ENCODE data around the gene ADAMTS20.
"Not testable (repeated sequence)": the region's sequence is repeated elsewhere in the genome, so short reads cannot be mapped to it uniquely, and the experiment has no call there.

The ADAMTS20 gene

GRCh38 chr12:43544703-43545102 lies 7.3 kb downstream of the ADAMTS20 start:
- no peak overlapping the region for H3K27ac ChIP-seq (ENCODE audit: low read depth, low read length)
- H3K9me2 ChIP-seq (replicated peaks; ENCODE audit: control insufficient read depth, low read length), result no peaks in the 10 kb centered on the region
- no peaks in the 10 kb centered on the region for H3K36me3 ChIP-seq (ENCODE audit: control insufficient read depth, low read length)
- H3K4me2 ChIP-seq (ENCODE audit: low read length), result no peak overlapping the region
- no peaks in the 10 kb centered on the region for H3K4me1 ChIP-seq (ENCODE audit: control insufficient read depth, low read length)
- H3F3A ChIP-seq (ENCODE audit: control insufficient read depth, insufficient read depth), result no peaks in the 10 kb centered on the region
- H3K9me3 ChIP-seq (ENCODE audit: control insufficient read depth, insufficient read depth, low read length), result no peaks in the 10 kb centered on the region
- no peaks in the 10 kb centered on the region for H3K27me3 ChIP-seq (ENCODE audit: control insufficient read depth, low read length)
- no peaks in the 10 kb centered on the region for H4K20me1 ChIP-seq (ENCODE audit: control insufficient read depth, insufficient read depth, low read depth, low read length)
- H3K4me3 ChIP-seq (ENCODE audit: low read length), result no peak overlapping the region
- no peaks in the 10 kb centered on the region for H3K79me2 ChIP-seq (ENCODE audit: control insufficient read depth, low read length)
- TF ChIP-seq, protein P1, sequence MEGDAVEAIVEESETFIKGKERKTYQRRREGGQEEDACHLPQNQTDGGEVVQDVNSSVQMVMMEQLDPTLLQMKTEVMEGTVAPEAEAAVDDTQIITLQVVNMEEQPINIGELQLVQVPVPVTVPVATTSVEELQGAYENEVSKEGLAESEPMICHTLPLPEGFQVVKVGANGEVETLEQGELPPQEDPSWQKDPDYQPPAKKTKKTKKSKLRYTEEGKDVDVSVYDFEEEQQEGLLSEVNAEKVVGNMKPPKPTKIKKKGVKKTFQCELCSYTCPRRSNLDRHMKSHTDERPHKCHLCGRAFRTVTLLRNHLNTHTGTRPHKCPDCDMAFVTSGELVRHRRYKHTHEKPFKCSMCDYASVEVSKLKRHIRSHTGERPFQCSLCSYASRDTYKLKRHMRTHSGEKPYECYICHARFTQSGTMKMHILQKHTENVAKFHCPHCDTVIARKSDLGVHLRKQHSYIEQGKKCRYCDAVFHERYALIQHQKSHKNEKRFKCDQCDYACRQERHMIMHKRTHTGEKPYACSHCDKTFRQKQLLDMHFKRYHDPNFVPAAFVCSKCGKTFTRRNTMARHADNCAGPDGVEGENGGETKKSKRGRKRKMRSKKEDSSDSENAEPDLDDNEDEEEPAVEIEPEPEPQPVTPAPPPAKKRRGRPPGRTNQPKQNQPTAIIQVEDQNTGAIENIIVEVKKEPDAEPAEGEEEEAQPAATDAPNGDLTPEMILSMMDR (IDR thresholded peaks at IDR 0.05; ENCODE audit: low read depth, low read length, poor library complexity, severe bottlenecking), result no peak
- TF ChIP-seq EZH2phosphoT487 (IDR thresholded peaks at IDR 0.05; ENCODE audit: borderline replicate concordance, low read length), result no peak

- TF ChIP-seq EZH2phosphoT487 (IDR thresholded peaks at IDR 0.05; ENCODE audit: borderline replicate concordance, low read length), result no peak
- TF ChIP-seq, protein P1 (IDR thresholded peaks at IDR 0.05; ENCODE audit: low read depth, low read length, poor library complexity, severe bottlenecking), result no peak
- Histone ChIP-seq H3K4me1 (ENCODE audit: control insufficient read depth, low read length) (no peaks in the 10 kb centered on the region), H3F3A (ENCODE audit: control insufficient read depth, insufficient read depth) (no peaks in the 10 kb centered on the region), H3K4me3 (ENCODE audit: low read length) (no peak overlapping the region), H3K27me3 (ENCODE audit: control insufficient read depth, low read length) (no peaks in the 10 kb centered on the region), H3K79me2 (ENCODE audit: control insufficient read depth, low read length) (no peaks in the 10 kb centered on the region), H3K27ac (ENCODE audit: low read depth, low read length) (no peak overlapping the region), H3K9me2 (replicated peaks; ENCODE audit: control insufficient read depth, low read length) (no peaks in the 10 kb centered on the region), H3K36me3 (ENCODE audit: control insufficient read depth, low read length) (no peaks in the 10 kb centered on the region), H3K9me3 (ENCODE audit: control insufficient read depth, insufficient read depth, low read length) (no peaks in the 10 kb centered on the region), H3K4me2 (ENCODE audit: low read length) (no peak overlapping the region), H4K20me1 (ENCODE audit: control insufficient read depth, insufficient read depth, low read depth, low read length) (no peaks in the 10 kb centered on the region)
These were observed 11.5 kb downstream of the ADAMTS20 start for GRCh38 chr12:43540470-43540869.

DNA sequence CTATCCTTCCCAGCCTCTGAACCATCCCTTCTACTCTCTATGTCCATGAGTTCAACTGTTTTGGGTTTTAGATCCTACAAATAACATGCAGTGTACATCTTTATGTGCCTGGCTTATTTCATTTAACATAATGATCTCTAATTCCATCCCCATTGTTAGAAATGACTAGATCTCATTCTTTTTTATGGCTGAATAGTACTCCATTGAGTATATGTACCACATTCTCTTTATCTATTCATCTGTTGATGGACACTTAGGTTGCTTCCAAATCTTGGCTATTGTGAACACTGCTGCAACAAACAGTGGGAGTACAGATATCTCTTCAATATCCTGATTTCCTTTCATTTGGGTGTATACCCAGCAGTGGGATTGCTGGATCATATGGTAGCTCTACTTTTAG lies 14.3 kb downstream of the ADAMTS20 start:
- H3K79me2 ChIP-seq (ENCODE audit: control insufficient read depth, low read length); H4K20me1 ChIP-seq (ENCODE audit: control insufficient read depth, insufficient read depth, low read depth, low read length); H3K27ac ChIP-seq (ENCODE audit: low read depth, low read length); H3K27me3 ChIP-seq (ENCODE audit: control insufficient read depth, low read length); H3K4me2 ChIP-seq (ENCODE audit: low read length); H3K4me1 ChIP-seq (ENCODE audit: control insufficient read depth, low read length); H3K36me3 ChIP-seq (ENCODE audit: control insufficient read depth, low read length); H3K4me3 ChIP-seq (ENCODE audit: low read length); H3K9me3 ChIP-seq (ENCODE audit: control insufficient read depth, insufficient read depth, low read length); H3K9me2 ChIP-seq (replicated peaks; ENCODE audit: control insufficient read depth, low read length); H3F3A ChIP-seq (ENCODE audit: control insufficient read depth, insufficient read depth): not testable (repeated sequence)

DNA sequence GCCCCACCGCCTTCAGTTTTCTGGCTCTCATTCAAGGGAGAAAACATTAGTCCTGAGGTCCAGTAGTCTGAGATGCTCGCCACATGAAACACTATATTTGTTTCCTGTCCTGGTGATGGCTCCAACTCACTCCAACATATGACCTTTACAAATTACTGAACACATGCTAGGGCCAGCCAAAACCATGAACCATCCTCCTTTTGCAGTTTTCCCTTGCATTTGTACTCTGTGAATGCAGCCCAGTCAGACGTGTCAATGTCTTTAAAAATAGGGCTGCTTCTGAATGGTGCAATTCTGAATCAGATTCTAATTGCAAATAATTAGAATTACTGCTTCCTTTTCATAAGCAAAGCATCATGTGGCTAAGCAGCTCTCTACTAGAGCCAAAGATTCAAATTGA lies 36.0 kb downstream of the ADAMTS20 start:
- Histone ChIP-seq H3K9me3 (ENCODE audit: control insufficient read depth, insufficient read depth, low read length) (no peaks in the 10 kb centered on the region), H3K79me2 (ENCODE audit: control insufficient read depth, low read length) (no peaks in the 10 kb centered on the region), H3K27me3 (ENCODE audit: control insufficient read depth, low read length) (no peaks in the 10 kb centered on the region), H3K4me2 (ENCODE audit: low read length) (no peak overlapping the region), H3K36me3 (ENCODE audit: control insufficient read depth, low read length) (no peaks in the 10 kb centered on the region), H3K4me1 (ENCODE audit: control insufficient read depth, low read length) (no peaks in the 10 kb centered on the region), H3K27ac (ENCODE audit: low read depth, low read length) (no peak overlapping the region), H3K9me2 (replicated peaks; ENCODE audit: control insufficient read depth, low read length) (no peaks in the 10 kb centered on the region), H4K20me1 (ENCODE audit: control insufficient read depth, insufficient read depth, low read depth, low read length) (no peaks in the 10 kb centered on the region), H3K4me3 (ENCODE audit: low read length) (no peak overlapping the region), H3F3A (ENCODE audit: control insufficient read depth, insufficient read depth) (no peaks in the 10 kb centered on the region)
- TF ChIP-seq, protein P1 (IDR thresholded peaks at IDR 0.05; ENCODE audit: low read depth, low read length, poor library complexity, severe bottlenecking), result no peak
- no peak for TF ChIP-seq EZH2phosphoT487 (IDR thresholded peaks at IDR 0.05; ENCODE audit: borderline replicate concordance, low read length)
